K562 (cell line): ENCODE results near the gene ING2. TPM values are rescaled to one million over a fixed set of nuclear protein-coding genes. Genes with fewer than 3 reads are reported as not detected.

Experiments
- ATAC-seq: fragments of 200-7000 bp; cut with Tn5 transposase; 3 replicates; pipeline ENCODE4 v1.9.1; 2020; ENCODE audit warnings: moderate library complexity
- BruUV-seq: library from RNA; stranded (reverse); fragments of 400-500 nt; replicated peaks from 2 replicates; lab custom pipeline; 2021; lab: Mats Ljungman, UMichigan
- CTCF ChIA-PET: fragments of 300-600 bp; formaldehyde crosslinking; extraction: SDS; loops from one replicate; lab custom pipeline; 2021; ENCODE audit warnings: low intra/inter-chr PET ratio; lab: Yijun Ruan, JAX
- POLR2A ChIA-PET: fragments of 300-600, 350-650 bp; sonication (Branson Sonifier 250); formaldehyde crosslinking; extraction: SDS; loops from one replicate; lab custom pipeline; 2021; ENCODE audit warnings: antibody characterized with exemption, inconsistent platforms; lab: Yijun Ruan, JAX
- DNase-seq, 4 experiments: peaks; one replicate each; pipeline versions ENCODE4 v3.0.0 to v3.0.0-alpha.2; 2011 to 2018; ENCODE audit warnings: low spot score in 3 of 4, mixed read lengths in 3 of 4; ENCODE audit errors: extremely low read depth in 1 of 4
- FAIRE-seq: peaks from 2 replicates; lab custom pipeline; 2011; peaks lifted over from hg19 to GRCh38; lab: Jason Lieb, UNC
- H2AFZ ChIP-seq: 2 replicates; pipeline ENCODE4 v1.6.0; 2011; ENCODE audit warnings: low read depth, low read length, control low read depth, inconsistent platforms
- H3K27ac ChIP-seq: fragments of 200-600 bp; 3 replicates; pipeline ENCODE4 v1.8.0; 2011; ENCODE audit warnings: low read depth, mild to moderate bottlenecking, control low read depth, inconsistent platforms, low read length, moderate library complexity, mixed read lengths; ENCODE audit errors: extremely low read depth
- H3K27me3 ChIP-seq, 2 experiments: fragments of 300-600 bp in 1 of 2; 2 replicates in 1 of 2; 3 replicates in 1 of 2; pipeline versions ENCODE4 v1.6.0 to v1.8.0; 2011; ENCODE audit warnings: inconsistent platforms in 2 of 2, low read length in 2 of 2, mild to moderate bottlenecking in 1 of 2, mixed read lengths in 1 of 2, moderate library complexity in 1 of 2; ENCODE audit not compliant: control insufficient read depth in 2 of 2, insufficient read depth in 2 of 2
- H3K36me3 ChIP-seq: fragments of 300-600 bp; 3 replicates; pipeline ENCODE4 v1.8.0; 2011; ENCODE audit warnings: mild to moderate bottlenecking, low read length, inconsistent platforms; ENCODE audit not compliant: control insufficient read depth, insufficient read depth
- H3K4me1 ChIP-seq, 2 experiments: fragments of 200-600 bp in 1 of 2; replicated peaks in 1 of 2; 2 replicates in 1 of 2; 3 replicates in 1 of 2; pipeline versions ENCODE4 v1.5.1 to v1.8.0; 2011; ENCODE audit warnings: inconsistent platforms in 2 of 2, low read length in 2 of 2, mild to moderate bottlenecking in 1 of 2, mixed read lengths in 1 of 2, moderate library complexity in 1 of 2; ENCODE audit not compliant: control insufficient read depth in 2 of 2, insufficient read depth in 2 of 2
- H3K4me2 ChIP-seq: 2 replicates; pipeline ENCODE4 v1.6.1; 2011; ENCODE audit warnings: low read length, control low read depth, inconsistent platforms, mixed read lengths; ENCODE audit not compliant: insufficient read depth
- H3K4me3 ChIP-seq: fragments of 200-600 bp; sonication (generic), shearing (Covaris generic); 2 replicates; pipeline ENCODE4 v1.5.1; 2016; ENCODE audit warnings: control low read depth, inconsistent platforms
- H3K79me2 ChIP-seq: fragments of 200-600 bp; 3 replicates; pipeline ENCODE4 v1.8.0; 2011; ENCODE audit warnings: low read length, inconsistent platforms; ENCODE audit not compliant: control insufficient read depth, insufficient read depth
- H3K9ac ChIP-seq, 2 experiments: 2 replicates each; pipeline versions ENCODE4 v1.6.0 to v1.6.1; 2011; ENCODE audit warnings: low read depth in 2 of 2, low read length in 2 of 2, control low read depth in 1 of 2, inconsistent platforms in 1 of 2, mild to moderate bottlenecking in 1 of 2, mixed read lengths in 1 of 2; ENCODE audit not compliant: insufficient read depth in 1 of 2
- H3K9me1 ChIP-seq: one replicate; pipeline ENCODE4 v1.6.0; 2011; ENCODE audit warnings: inconsistent platforms, mild to moderate bottlenecking, low read length, moderate library complexity; ENCODE audit not compliant: control insufficient read depth, insufficient read depth
- H3K9me3 ChIP-seq: replicated peaks from 2 replicates; pipeline ENCODE4 v1.5.1; 2011; ENCODE audit warnings: low read depth, low read length, inconsistent platforms; ENCODE audit not compliant: control insufficient read depth, insufficient read depth
- H4K20me1 ChIP-seq: replicated peaks from 2 replicates; pipeline ENCODE4 v1.6.1; 2011; ENCODE audit warnings: low read length, inconsistent platforms, mixed read lengths; ENCODE audit not compliant: control insufficient read depth, insufficient read depth
- EWSR1 ChIP-seq: fragments of 450-650 bp; IDR thresholded peaks from 2 replicates; pipeline ENCODE4 v1.6.1; 2018; ENCODE audit warnings: borderline replicate concordance, mild to moderate bottlenecking, low read depth, moderate library complexity; ENCODE audit not compliant: partially characterized antibody
- GTF2E2 ChIP-seq: fragments of 200-800 bp; sonication (Bioruptor generic); IDR thresholded peaks from 2 replicates; pipeline ENCODE4 v1.6.1; 2016; ENCODE audit warnings: missing genetic modification characterization, missing compliant biosample characterization
- HNRNPH1 ChIP-seq: fragments of 200-400 bp; formaldehyde crosslinking; optimal IDR thresholded peaks from 2 replicates; pipeline ENCODE3; 2017; ENCODE audit warnings: low read depth, mild to moderate bottlenecking, low read length, moderate library complexity
- POLR2AphosphoS5 ChIP-seq: IDR thresholded peaks from 2 replicates; pipeline ENCODE4 v1.6.1; 2011; ENCODE audit warnings: mild to moderate bottlenecking, low read depth, low read length, moderate library complexity; ENCODE audit not compliant: control insufficient read depth, insufficient read depth
- POLR2G ChIP-seq: fragments of 200-400 bp; formaldehyde crosslinking; IDR thresholded peaks from 2 replicates; pipeline ENCODE4 v1.6.1; 2017; ENCODE audit warnings: low read depth, mild to moderate bottlenecking, antibody characterized with exemption, low read length, moderate library complexity
- RFX1 ChIP-seq: fragments of 450-650 bp; IDR thresholded peaks from 2 replicates; pipeline ENCODE4 v1.6.1; 2016; ENCODE audit warnings: mild to moderate bottlenecking, moderate library complexity
- SAP30 ChIP-seq: fragments of 200-600 bp; sonication (generic); IDR thresholded peaks from 2 replicates; pipeline ENCODE4 v1.6.1; 2012; ENCODE audit warnings: borderline replicate concordance, low read depth, mild to moderate bottlenecking, moderate library complexity, low read length, control low read depth, inconsistent platforms; ENCODE audit not compliant: insufficient read depth, poor library complexity, severe bottlenecking
- ZMIZ1 ChIP-seq, 2 experiments: fragments of 150-350 bp in 1 of 2; IDR thresholded peaks; 2 replicates each; pipeline ENCODE4 v1.6.1; 2012 to 2016; ENCODE audit warnings: low read depth in 2 of 2, low read length in 2 of 2, mild to moderate bottlenecking in 1 of 2, moderate library complexity in 1 of 2
- ZNF408 ChIP-seq: fragments of 250-450 bp; sonication (Bioruptor Pico); IDR thresholded peaks from 2 replicates; pipeline ENCODE4 v1.4.0; 2020; ENCODE audit warnings: low read depth, mild to moderate bottlenecking, moderate library complexity
- ZNF76 ChIP-seq: fragments of 250-450 bp; sonication (Bioruptor Pico); IDR thresholded peaks from 2 replicates; pipeline ENCODE4 v1.4.0; 2020; ENCODE audit warnings: mild to moderate bottlenecking, moderate library complexity, borderline replicate concordance
- WGBS: fragments of 100-300 bp; shearing (Covaris generic); methylation state at CpG from one replicate; pipeline ENCODE4 v1.1.6; 2016; ENCODE audit warnings: low coverage, mixed read lengths; ENCODE audit not compliant: insufficient coverage; ENCODE audit errors: missing lambda C conversion rate; 5-methylcytosine and 5-hydroxymethylcytosine counted together
- in situ Hi-C: fragments of 300-500 bp; cut with MboI; formaldehyde crosslinking; loops from 4 replicates; pipeline ENCODE4 v1.15.0; 2018; ENCODE audit warnings: inconsistent platforms, mixed read lengths
- intact Hi-C: fragments of 100-400 bp; cut with micrococcal nuclease; formaldehyde crosslinking; loops from 2 replicates; pipeline ENCODE4 v1.14.2; 2022
- polyA plus RNA-seq, 8 experiments: library from polyadenylated mRNA; depleted of rRNA in 4 of 8; stranded (reverse) in 5 of 8; unstranded in 3 of 8; fragments of >200 nt; fragmentation: Nextera tagmentation in 2 of 8; fragmentation: Illumina TruSeq in 1 of 8; extraction: Ambion mirVana in 2 of 8; extraction: Trizol in 1 of 8; gene quantifications; 2 replicates each; pipeline versions ENCODE4 v1.2.1 to v1.2.3, GENCODE V29; 2011 to 2014; ENCODE audit warnings: inconsistent platforms in 1 of 8, missing spikeins in 1 of 8
- total RNA-seq, 7 experiments: library from RNA; depleted of rRNA in 6 of 7; stranded (reverse); fragments of >200 nt in 6 of 7; fragmentation: Illumina TruSeq in 2 of 7; extraction: Trizol in 2 of 7; gene quantifications; 2 replicates each; pipeline versions ENCODE4 v1.2.1 to v1.2.3, GENCODE V29; 2011 to 2021; ENCODE audit warnings: low replicate concordance in 1 of 7

Gene ING2
- total and polyA plus RNA-seq, 9 of the 15 experiments (the other 6 are each of a cell fraction or from before 2014, with no cell fraction given) = 2.9 to 21.4 (median 12.4) TPM

- Histone ChIP-seq H3K9me1 (no peaks in the 10 kb centered on the region), H4K20me1 (no peaks in the 10 kb centered on the region), H3K4me3 (no peak overlapping the region), H3K79me2 (no peaks in the 10 kb centered on the region), H3K27ac (no peak overlapping the region), H3K9me3 (peaks cover 3% of the 10 kb centered on the region; the same call in 1 of the 2 replicates), H2AFZ (peak overlapping the region; percentile 53; the same call in 1 of the 2 replicates), H3K4me2 (no peak overlapping the region), H3K9ac (peak overlapping the region in 1 of 2 experiments; percentile 26; a peak in 1 of 4 replicates), H3K27me3 (peaks cover 3 to 24% of the 10 kb centered on the region in 2 experiments), H3K4me1 (no peaks in the 10 kb centered on the region; a peak in 1 of 5 replicates), H3K36me3 (no peaks in the 10 kb centered on the region)
- DNase-seq (peak in 1 of 4 experiments; percentile 23), ATAC-seq (peak; percentile 39), FAIRE-seq (no peak)
- 22% methylated on average over 13 of the region's 13 CpGs for WGBS
- in situ Hi-C loops (no loop called here), intact Hi-C loops (no loop called here)
- peak; percentile 27 for TF ChIP-seq RFX1
- TF ChIP-seq ZNF408 (CRISPR knock-in tag) = no peak
- CTCF ChIA-PET = no interaction called here
- BruUV-seq = no TSS peak
- POLR2A ChIA-PET = interaction anchor here (0.6 to 0.7 kb wide), 2 partner anchors 15 to 46 kb away, joined by 3 read pairs; no protein-coding TSS in a partner anchor
These were observed 36.3 kb downstream of the ING2 start for GRCh38 chr4:183541010-183541751.

GRCh38 chr4:183541752-183542040 lies 36.8 kb downstream of the ING2 start:
- Histone ChIP-seq H3K27ac (no peak overlapping the region), H3K27me3 (peaks cover 3 to 24% of the 10 kb centered on the region in 2 experiments), H3K4me3 (no peak overlapping the region), H3K36me3 (no peaks in the 10 kb centered on the region), H3K9ac (no peak overlapping the region), H2AFZ (peak overlapping the region; percentile 38; the same call in 1 of the 2 replicates), H3K4me1 (no peaks in the 10 kb centered on the region; a peak in 1 of 5 replicates), H3K4me2 (no peak overlapping the region), H4K20me1 (no peaks in the 10 kb centered on the region), H3K9me1 (no peaks in the 10 kb centered on the region), H3K79me2 (no peaks in the 10 kb centered on the region), H3K9me3 (peaks cover 3% of the 10 kb centered on the region; the same call in 1 of the 2 replicates)
- FAIRE-seq (no peak), DNase-seq (no peak), ATAC-seq (peak; percentile 63)
- BruUV-seq = no TSS peak
- 7% methylated on average over 3 of the region's 3 CpGs for WGBS
- ChIA-PET POLR2A (interaction anchor here (0.6 kb wide), 1 partner anchor 46 kb away, joined by 3 read pairs; no protein-coding TSS in a partner anchor), CTCF (no interaction called here)
- intact Hi-C loops = no loop called here
- in situ Hi-C loops = no loop called here
- TF ChIP-seq POLR2AphosphoS5 = no peak
- TF ChIP-seq ZMIZ1 (IDR thresholded peaks at IDR 0.05; ENCODE audit: low read depth in 2 of 2, low read length in 2 of 2) = no peak
- no peak for TF ChIP-seq SAP30
- no peak for TF ChIP-seq EWSR1
- TF ChIP-seq ZNF76 (CRISPR knock-in tag) = no peak
- no peak for TF ChIP-seq HNRNPH1
- TF ChIP-seq POLR2G = no peak
- TF ChIP-seq GTF2E2 (tag) = no peak
